NCI-H1694 treated with DMSO at 0.1 percent for 48 hours (cell line): Measurements from ENCODE around the gene BICC1.
"Not testable (repeated sequence)": the region's sequence is repeated elsewhere in the genome, so short reads cannot be mapped to it uniquely, and the experiment has no call there.

Source experiments
- DNase-seq: peaks from one replicate; lab custom pipeline; 2025; lab: John Stamatoyannopoulos, UW

Gene BICC1

GRCh38 chr10:58565271-58565670, 52.6 kb downstream of the BICC1 start:
- no peak for DNase-seq

- DNase-seq = no peak
Observed at GRCh38 chr10:58567652-58568051, 55.0 kb downstream of the BICC1 start.

GRCh38 chr10:58568428-58568935, 55.8 kb downstream of the BICC1 start:
- no peak for DNase-seq

DNA sequence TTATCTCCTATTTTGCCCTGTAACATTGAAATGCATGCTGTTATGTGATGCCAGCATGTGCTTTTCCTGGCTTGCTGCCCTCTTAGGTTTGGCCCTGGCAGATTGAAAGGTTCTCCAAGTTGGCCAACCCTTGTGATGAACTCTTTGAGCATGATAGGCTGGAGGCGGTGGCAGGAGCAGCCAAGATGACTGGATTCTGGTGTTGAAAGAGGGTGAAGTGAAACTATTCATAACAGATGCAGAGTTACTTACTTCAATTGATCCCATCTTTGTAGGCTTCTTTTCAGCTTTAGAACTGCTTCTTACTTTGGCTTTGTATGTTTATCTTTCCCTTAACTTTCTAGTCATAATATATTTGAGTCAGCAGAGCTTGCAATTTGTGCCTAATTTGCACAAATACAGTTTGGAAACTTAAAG, 57.6 kb downstream of the BICC1 start:
- DNase-seq = no peak

- no peak for DNase-seq
Observed at GRCh38 chr10:58570979-58571378, 58.3 kb downstream of the BICC1 start.

DNA sequence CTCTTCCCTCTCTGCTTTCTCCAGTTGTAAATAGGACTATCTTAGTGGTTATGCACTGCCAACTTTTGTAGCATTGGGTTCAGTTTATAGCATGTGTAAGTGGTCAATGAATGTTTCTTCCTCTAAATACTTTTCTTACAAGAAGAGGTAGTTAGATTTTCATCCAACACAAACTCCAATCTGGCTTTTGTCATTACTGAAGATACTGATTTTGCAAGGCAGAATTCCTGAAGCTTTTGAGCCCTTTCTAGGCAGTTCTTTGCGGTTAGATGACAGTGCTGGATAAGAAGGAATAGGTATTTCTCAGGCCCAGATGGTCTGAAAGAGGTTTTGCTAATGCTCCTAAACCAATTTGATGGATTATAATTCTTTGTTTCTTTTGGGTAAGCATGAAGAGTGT, 60.5 kb downstream of the BICC1 start:
- no peak for DNase-seq

DNA sequence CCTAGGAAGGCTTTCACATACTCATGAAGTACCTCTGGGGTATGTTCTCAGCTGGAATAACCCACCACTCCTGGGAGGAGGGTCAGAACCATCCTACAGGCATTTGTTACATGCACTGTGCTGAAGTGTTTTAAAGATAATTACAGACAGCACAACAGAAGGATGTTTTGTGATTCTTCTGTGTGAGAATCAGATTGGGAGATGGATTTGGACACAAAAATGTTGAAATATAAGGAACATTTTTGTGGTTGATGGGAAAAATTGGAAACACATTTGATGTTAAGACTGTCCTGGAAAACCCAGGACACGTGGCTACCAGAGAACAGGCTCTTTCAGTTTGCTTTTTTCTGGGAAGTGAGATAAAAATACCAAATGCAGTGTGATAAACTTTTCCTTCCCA, 61.4 kb downstream of the BICC1 start:
- DNase-seq = no peak

- DNase-seq = no peak
Observed at GRCh38 chr10:58575491-58575890, 62.8 kb downstream of the BICC1 start.

- DNase-seq = no peak
Observed at GRCh38 chr10:58576751-58577436, 64.2 kb downstream of the BICC1 start.

DNA sequence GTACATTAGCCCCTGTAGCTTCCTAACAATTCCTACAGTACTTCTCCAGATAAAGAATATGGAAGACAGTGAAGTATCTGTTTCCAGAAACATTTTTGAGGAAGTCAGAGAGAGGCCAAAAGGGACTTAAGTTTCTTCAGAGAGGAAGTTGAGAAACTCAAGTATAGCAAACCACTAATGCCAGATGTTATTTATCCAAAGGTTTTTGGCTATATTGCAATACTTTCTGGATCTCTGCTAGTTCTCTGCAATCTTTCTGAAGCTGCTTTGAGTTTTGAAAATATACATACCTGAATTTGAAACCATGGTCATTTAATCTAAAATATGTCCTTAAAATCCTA, 64.7 kb downstream of the BICC1 start:
- DNase-seq = no peak

DNA sequence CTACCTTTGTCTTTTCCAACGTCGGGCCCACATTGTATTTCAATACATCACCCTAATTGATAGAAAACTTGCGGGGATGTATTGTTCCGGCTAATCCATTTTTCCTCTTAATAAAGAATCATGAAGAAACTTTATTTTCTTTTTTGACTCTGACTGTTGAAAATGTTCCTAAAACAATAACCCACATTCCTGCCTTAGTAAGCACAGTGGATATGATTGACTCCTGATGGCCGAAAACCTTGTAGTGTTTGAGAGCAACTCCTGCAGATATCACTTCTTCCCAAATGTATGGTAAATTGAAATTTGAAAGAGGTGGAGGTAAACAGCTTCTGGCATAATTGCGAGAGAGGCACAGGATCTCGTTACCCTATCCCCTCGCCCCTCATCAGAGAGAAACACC, 65.7 kb downstream of the BICC1 start:
- no peak for DNase-seq

DNA sequence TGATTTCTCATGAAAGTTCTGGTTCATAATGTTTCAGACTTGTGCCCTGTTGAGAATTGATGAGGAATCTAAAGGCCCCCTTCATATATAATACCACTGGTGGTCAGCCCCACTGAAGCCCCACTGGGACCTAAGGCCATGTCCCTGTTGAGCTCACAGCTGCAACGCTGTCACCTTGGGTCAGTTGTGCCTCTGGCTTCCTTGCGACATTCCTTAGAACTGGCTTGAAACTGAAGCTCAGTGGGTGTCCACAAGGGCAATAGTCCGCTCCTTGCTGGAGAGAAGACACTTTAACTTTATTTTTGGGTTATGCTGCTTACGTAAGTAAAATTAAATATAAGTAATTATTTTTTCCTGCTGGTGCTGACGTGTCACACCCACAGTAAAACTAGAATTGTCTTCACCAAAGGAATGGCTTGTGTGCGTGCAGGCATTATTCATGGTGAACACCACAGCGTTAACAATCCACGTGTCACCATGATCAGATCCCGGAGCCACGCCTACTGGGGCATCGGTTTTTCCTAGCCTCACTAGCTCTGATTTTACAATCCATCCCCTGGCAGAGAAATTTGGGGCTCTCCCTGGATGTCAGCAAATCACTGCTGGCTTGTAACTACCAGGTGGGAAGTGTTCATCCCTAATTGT, 66.5 kb downstream of the BICC1 start:
- no peak for DNase-seq

GRCh38 chr10:58582045-58582444, 69.4 kb downstream of the BICC1 start:
- no peak for DNase-seq

- no peak for DNase-seq
Observed at GRCh38 chr10:58585435-58585834, 72.8 kb downstream of the BICC1 start.

DNA sequence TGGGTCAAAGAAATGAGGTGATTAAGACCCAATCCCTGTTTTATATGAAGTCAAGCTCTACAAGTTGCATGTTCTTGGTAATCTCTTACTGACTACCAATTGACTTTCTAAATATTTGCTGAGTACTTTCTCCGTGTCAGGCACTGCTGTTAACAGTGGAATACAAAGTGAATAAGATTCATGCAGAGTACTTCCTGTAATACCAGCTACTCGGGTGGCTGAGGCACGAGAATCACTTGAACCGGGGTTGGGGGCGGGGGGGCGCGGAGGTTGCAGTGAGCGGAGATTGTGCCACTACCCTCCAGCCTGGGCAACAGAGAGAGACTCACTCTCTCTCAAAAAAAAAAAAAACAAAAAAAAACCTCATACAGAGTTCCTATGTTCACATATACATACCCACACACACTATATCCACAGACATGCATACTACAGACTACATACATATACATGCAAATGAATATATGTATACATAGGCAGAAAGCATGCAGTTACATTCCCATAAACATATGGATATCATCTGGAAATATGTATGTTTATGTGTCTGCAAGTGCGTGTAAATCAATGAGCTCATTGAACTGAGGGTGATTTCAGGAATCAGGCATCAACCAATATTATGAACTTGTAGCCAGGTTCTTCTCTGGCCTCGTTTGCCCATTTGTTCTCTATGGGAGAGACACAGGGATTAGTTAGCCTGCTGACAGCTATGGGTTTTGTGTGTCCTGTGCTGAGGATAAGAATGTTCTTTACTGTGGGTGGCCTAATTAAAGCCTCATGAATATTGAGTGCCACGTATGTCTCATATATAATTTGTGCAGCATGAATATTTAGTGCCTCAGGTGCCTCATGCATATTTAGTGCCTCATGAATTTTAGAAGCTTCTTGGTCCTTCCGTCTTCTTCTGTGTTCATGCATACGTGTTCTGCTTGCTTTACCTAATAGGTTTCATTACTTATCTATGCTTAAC, 73.9 kb downstream of the BICC1 start:
- no peak for DNase-seq

- no peak for DNase-seq
Observed at GRCh38 chr10:58587676-58588075, 75.0 kb downstream of the BICC1 start.

GRCh38 chr10:58588673-58589265, 76.1 kb downstream of the BICC1 start:
- no peak for DNase-seq

DNA sequence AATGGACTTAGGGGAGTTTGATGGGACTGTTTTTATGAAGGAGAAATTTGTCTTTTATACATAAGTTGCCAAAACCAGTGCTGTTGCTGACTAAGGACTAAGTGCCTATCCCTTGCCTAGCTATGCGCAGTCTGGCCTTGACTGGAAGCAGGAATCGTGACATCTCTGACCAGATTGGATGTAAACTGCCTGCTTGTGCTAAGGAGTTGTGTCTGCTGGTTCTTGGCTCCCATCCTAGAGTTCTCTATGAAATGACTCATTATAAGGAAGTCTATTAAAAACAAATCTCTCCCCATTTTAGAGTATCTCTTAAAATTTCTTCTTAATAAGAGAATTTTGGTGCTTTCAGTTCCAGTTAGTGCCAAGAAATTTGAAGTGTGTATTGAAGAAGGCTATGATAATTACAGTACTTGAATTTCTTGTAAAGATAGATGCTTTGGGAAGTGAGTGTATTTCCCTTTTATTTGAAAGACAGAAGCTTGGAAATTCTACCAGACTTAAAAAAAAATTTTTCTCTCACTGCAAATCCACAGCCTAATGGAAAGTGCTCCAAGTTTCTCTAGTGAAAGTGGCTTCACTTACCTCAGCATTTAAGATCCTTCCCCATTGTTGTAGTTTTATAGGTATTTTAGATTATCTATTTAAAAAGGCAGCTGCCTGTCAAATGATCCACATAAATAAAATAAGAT, 77.6 kb downstream of the BICC1 start:
- no peak for DNase-seq

DNA sequence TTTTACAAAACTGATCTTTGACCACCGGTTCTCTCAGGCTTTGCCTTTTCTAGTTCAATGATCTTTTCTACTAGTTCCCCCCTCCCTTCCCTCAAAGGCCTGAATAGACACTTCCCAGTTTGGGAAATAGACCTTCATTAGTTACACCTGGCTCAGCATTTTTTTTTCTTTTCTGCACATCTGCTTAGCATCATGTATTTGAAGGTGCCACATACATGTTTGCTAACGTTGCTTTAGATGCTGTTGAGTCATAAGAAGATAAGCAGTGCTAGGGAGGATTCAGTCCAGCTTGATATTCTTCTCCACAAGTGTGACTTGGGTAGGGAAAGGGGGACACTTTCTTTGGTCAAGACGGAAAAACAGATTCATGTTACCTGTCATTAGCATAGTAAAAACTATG, 78.3 kb downstream of the BICC1 start:
- DNase-seq = no peak

DNA sequence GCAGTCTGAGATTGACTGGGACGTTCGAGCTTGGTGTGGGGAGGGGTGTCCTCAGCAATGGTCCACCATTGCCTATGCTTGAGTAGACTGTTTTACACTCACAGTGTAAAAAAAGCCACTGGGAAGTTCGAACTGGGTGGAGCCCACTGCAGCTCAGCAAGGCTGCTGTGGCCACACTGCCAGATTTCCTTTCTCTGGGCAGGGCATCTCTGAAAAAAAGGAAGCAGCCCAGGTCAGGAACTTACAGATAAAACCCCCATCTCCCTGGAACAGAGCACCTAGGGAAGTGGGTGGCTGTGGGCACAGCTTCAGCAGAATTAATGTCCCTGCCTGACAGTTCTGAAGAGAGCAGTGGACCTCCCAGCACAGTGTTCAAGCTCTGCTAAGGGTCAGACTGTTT, 80.3 kb downstream of the BICC1 start:
- DNase-seq = no peak

DNA sequence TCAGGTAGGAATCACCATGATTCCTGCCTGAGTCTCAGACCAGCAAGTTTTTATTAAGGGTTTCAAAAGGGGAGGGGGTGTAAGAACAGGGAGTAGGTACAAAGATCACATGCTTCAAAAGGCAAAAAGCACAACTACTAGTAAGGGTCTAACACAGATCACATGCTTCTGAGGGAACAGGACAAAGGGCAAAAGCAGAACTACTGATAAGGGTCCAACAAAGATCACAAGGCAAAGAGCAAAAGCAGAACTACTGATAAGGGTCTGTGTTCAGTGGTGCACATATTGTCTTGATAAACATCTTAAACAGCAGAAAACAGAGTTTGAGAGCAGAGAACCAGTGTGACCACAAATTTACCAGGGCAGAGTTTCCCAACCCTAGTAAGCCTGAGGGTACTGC, 84.5 kb downstream of the BICC1 start:
- not testable (repeated sequence) for DNase-seq
